Stimulated activated CD8-positive, alpha-beta memory T cell treated with anti-CD3 and anti-CD28 coated beads, Interleukin-15, amount 100 ng/mL, for 1 hour (primary cell): ENCODE measurements around the gene ZFP90.

Experiments used
- DNase-seq: peaks from one replicate; pipeline ENCODE4 v3.0.0-alpha.2; 2020; ENCODE audit warnings: low read depth

Gene ZFP90

GRCh38 chr16:68577352-68577853 is 38.3 kb downstream of the ZFP90 start:
- no peak for DNase-seq

- peak; percentile 33 for DNase-seq
Measured at GRCh38 chr16:68590201-68590994, 51.3 kb downstream of the ZFP90 start.

GRCh38 chr16:68592466-68593337 is 53.6 kb downstream of the ZFP90 start:
- DNase-seq, result no peak

- no peak for DNase-seq
Measured at GRCh38 chr16:68596266-68596665, 57.2 kb downstream of the ZFP90 start.

- DNase-seq, result no peak
Measured at GRCh38 chr16:68599586-68599985, 60.5 kb downstream of the ZFP90 start.

- no peak for DNase-seq
Measured at GRCh38 chr16:68605746-68606145, 66.7 kb downstream of the ZFP90 start.

- no peak for DNase-seq
Measured at GRCh38 chr16:68607443-68607842, 68.4 kb downstream of the ZFP90 start.

- no peak for DNase-seq
Measured at GRCh38 chr16:68608330-68608729, 69.2 kb downstream of the ZFP90 start.

- DNase-seq, result no peak
Measured at GRCh38 chr16:68612996-68613395, 73.9 kb downstream of the ZFP90 start.

GRCh38 chr16:68617734-68618133 is 78.6 kb downstream of the ZFP90 start:
- no peak for DNase-seq
